Prostate gland (tissue), 2 donors: ENCODE data around the gene CEBPZOS. TPM values are rescaled to one million over a fixed set of nuclear protein-coding genes. Genes with fewer than 3 reads are reported as not detected.
"Not testable (repeated sequence)": the region's sequence is repeated elsewhere in the genome, so short reads cannot be mapped to it uniquely, and the experiment has no call there.

Source experiments
- DNase-seq: peaks from one replicate; pipeline ENCODE4 v3.0.0-alpha.2; 2019; ENCODE audit warnings: low spot score
- H3K27ac ChIP-seq, 2 donors: fragments of 200-600 bp; sonication (generic); 2 replicates each; pipeline ENCODE4 v1.5.1; 2017 to 2019
- H3K27me3 ChIP-seq: fragments of 200-600 bp; sonication (generic); replicated peaks from 2 replicates; pipeline ENCODE4 v1.5.1; 2019; ENCODE audit not compliant: insufficient read depth
- H3K36me3 ChIP-seq, 2 donors: fragments of 200-600 bp; sonication (generic); 1 replicate in 1 of 2; 2 replicates in 1 of 2; pipeline versions ENCODE4 v1.5.1 to v1.8.1; 2017 to 2019
- H3K4me1 ChIP-seq: fragments of 200-600 bp; sonication (generic); replicated peaks from 2 replicates; pipeline ENCODE4 v1.5.1; 2019
- H3K4me3 ChIP-seq, 2 donors: fragments of 200-600 bp; sonication (generic); 2 replicates each; pipeline ENCODE4 v1.5.1; 2017 to 2019
- H3K9me3 ChIP-seq: fragments of 200-600 bp; sonication (generic); 2 replicates; pipeline ENCODE4 v1.5.1; 2017
- POLR2A ChIP-seq: fragments of 450-650 bp; IDR thresholded peaks from one replicate; pipeline ENCODE4 v1.6.1; 2016; ENCODE audit warnings: antibody characterized with exemption, mild to moderate bottlenecking
- POLR2AphosphoS5 ChIP-seq: sonication (generic); formaldehyde crosslinking; IDR thresholded peaks from one replicate; pipeline ENCODE4 v1.6.1; 2017; ENCODE audit warnings: antibody characterized with exemption
- WGBS: methylation state at CpG from one replicate; pipeline ENCODE4 v1.1.5; 2018; 5-methylcytosine and 5-hydroxymethylcytosine counted together
- intact Hi-C: fragments of 100-400 bp; cut with DNase I; formaldehyde crosslinking; loops from one replicate; pipeline ENCODE4 v1.14.2; 2022
- total RNA-seq, 2 donors: library from RNA; depleted of rRNA; stranded (reverse); fragments of >200 nt; gene quantifications; one replicate each; pipeline ENCODE4 v1.1.0, GENCODE V29; 2016
- TF ChIP-seq, protein P1 (sequence below), 4 experiments: fragments of 200-600 bp in 2 of 4; fragments of 450-650 bp in 2 of 4; sonication (generic) in 2 of 4; IDR thresholded peaks; 1 replicate in 3 of 4; 2 replicates in 1 of 4; pipeline ENCODE4 v1.5.1; 2016 to 2019; ENCODE audit warnings: antibody characterized with exemption in 4 of 4, mild to moderate bottlenecking in 2 of 4, moderate library complexity in 2 of 4

CEBPZOS gene
- total RNA-seq, 2 donors from 2014 or later, result 24.3 to 45.2 TPM

DNA sequence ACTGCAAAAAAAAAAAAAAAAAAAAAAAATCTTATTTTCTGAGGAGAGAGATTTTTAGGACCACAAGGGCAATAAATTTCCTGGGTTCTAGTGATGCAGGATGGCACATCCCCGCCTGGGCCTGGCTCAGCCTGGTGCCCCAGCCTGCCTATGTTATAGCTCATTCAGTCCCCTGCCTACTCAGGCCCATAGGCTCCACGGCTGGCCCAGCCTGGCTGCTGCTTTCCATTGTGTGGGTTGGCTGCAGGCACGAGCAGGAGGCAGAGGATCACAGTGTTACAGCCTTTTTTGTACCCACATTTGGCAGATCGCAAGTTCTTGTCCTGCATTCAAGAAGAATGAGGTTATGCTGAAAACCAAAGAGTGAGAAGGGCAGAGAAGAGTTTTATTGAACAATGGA, 5.0 kb upstream of the CEBPZOS start:
- DNase-seq, result no peak
- Histone ChIP-seq H3K4me3 (no peak overlapping the region), H3K27ac (no peak overlapping the region), H3K9me3 (no peaks in the 10 kb centered on the region), H3K4me1 (no peaks in the 10 kb centered on the region), H3K36me3 (no peaks in the 10 kb centered on the region), H3K27me3 (no peaks in the 10 kb centered on the region)
- WGBS, result 68% methylated on average over 4 of the region's 4 CpGs
- intact Hi-C loops, result no loop called here
- TF ChIP-seq POLR2A (no peak), POLR2AphosphoS5 (no peak)
- TF ChIP-seq, protein P1, sequence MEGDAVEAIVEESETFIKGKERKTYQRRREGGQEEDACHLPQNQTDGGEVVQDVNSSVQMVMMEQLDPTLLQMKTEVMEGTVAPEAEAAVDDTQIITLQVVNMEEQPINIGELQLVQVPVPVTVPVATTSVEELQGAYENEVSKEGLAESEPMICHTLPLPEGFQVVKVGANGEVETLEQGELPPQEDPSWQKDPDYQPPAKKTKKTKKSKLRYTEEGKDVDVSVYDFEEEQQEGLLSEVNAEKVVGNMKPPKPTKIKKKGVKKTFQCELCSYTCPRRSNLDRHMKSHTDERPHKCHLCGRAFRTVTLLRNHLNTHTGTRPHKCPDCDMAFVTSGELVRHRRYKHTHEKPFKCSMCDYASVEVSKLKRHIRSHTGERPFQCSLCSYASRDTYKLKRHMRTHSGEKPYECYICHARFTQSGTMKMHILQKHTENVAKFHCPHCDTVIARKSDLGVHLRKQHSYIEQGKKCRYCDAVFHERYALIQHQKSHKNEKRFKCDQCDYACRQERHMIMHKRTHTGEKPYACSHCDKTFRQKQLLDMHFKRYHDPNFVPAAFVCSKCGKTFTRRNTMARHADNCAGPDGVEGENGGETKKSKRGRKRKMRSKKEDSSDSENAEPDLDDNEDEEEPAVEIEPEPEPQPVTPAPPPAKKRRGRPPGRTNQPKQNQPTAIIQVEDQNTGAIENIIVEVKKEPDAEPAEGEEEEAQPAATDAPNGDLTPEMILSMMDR (IDR thresholded peaks at IDR 0.05), result no peak

DNA sequence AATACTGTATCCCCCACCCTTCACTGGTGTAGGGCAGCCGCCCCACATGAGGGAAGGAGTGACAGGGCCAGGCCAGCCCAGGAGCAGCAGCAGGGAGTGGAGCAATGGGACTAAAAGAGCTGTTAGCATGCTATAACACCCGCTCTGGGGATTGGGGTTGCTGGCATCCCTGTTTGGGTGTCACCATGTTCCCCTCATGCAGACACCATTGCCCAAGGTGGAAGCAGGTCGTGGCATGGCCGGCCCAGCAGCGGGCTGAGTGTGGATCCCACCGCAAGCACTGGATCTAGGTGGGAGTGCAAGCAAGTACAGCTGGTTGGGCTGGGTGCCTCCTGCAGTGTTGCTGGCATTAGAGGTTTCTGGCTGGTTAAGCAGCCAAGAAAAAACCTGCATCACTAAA, 4.5 kb upstream of the CEBPZOS start:
- intact Hi-C loops, result no loop called here
- no peak for DNase-seq
- Histone ChIP-seq H3K36me3 (no peaks in the 10 kb centered on the region), H3K27ac (no peak overlapping the region), H3K27me3 (no peaks in the 10 kb centered on the region), H3K4me1 (no peaks in the 10 kb centered on the region), H3K9me3 (no peaks in the 10 kb centered on the region), H3K4me3 (no peak overlapping the region)
- TF ChIP-seq, protein P1 (IDR thresholded peaks at IDR 0.05), result no peak
- TF ChIP-seq POLR2AphosphoS5 (no peak), POLR2A (no peak)
- 84% methylated on average over 6 of the region's 6 CpGs for WGBS

DNA sequence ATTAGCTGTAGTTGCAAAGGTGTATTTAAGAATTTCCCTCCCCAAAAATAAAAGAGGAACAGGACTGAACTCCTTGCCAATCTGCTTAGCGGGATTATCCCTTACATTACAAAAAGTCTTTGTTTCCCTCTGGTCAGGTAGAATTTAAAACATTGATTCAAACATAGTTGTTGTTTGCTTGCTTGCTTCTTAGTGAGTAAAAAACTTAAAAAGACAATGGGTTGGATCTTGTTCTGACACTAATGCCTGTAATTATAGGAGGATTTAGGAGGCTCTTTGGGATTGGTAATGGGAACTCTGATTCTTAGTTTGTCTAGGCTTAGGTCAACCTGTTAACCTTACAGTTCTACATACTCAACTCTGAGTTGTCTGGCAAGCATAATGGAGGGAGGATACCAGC, 3.7 kb upstream of the CEBPZOS start:
- no peak overlapping the region for H3K4me3 ChIP-seq
- no peak for DNase-seq
- no peaks in the 10 kb centered on the region for H3K36me3 ChIP-seq
- no peaks in the 10 kb centered on the region for H3K27me3 ChIP-seq
- H3K27ac ChIP-seq, result no peak overlapping the region
- TF ChIP-seq POLR2A (no peak), POLR2AphosphoS5 (no peak)
- TF ChIP-seq, protein P1 (IDR thresholded peaks at IDR 0.05), result no peak
- 72% methylated on average over 1 of the region's 1 CpG for WGBS
- no peaks in the 10 kb centered on the region for H3K4me1 ChIP-seq
- no peaks in the 10 kb centered on the region for H3K9me3 ChIP-seq
- intact Hi-C loops, result no loop called here

DNA sequence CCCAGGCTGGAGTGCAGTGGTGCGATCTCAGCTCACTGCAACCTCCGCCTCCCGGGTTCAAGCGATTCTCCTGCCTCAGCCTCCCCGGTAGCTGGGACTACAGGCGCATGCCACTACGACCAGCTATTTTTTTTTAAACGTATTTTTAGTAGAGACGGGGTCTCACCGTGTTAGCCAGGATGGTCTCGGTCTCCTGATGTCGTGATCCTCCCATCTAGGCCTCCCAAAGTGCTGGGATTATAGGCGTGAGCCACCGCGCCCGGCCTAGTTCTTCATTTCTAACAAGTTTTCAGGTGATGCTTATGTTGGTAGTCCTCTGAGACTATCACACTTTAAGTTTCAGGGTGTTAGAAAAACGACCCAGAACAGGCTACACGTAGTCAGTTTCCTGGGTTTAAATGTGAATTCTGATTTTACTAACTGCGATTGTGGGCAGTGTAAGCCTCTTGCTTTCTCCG, 405 bp upstream of the CEBPZOS start:
- H3K36me3 ChIP-seq, DNase-seq, H3K27me3 ChIP-seq, intact Hi-C loops, H3K9me3 ChIP-seq, H3K4me1 ChIP-seq: not testable (repeated sequence)
- Histone ChIP-seq H3K27ac (peak overlapping the region; percentile 78 to 85), H3K4me3 (peak overlapping the region; percentile 63 to 67)
- WGBS, result 85% methylated on average over 20 of the region's 20 CpGs

DNA sequence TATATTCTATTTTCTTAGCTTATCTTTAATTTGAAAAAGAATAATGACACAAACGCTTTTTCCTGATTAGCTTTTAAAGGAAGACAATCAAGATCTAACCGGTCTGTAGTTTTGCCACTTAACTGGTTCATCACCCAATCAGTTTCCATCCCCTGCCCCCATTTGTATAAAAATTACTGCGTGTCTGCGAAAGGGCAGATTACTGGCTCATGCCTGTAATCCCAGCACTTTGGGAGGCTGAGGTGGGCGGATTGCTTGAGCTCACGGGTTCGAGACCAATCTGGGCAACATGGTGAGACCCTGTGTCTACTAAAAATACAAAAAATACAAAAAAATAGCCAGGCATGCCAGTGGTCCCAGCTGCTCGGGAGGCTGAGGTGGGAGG, 2.4 kb downstream of the CEBPZOS start:
- intact Hi-C loops, result no loop called here
- WGBS, result 89% methylated on average over 8 of the region's 8 CpGs
- H3K27ac ChIP-seq, result no peak overlapping the region
- peaks cover 0 to 9% of the 10 kb centered on the region in 2 donors for H3K36me3 ChIP-seq
- no peak for DNase-seq
- no peak for TF ChIP-seq POLR2AphosphoS5
- no peak for TF ChIP-seq POLR2A
- TF ChIP-seq, protein P1 (IDR thresholded peaks at IDR 0.05), result no peak
- no peaks in the 10 kb centered on the region for H3K4me1 ChIP-seq
- no peaks in the 10 kb centered on the region for H3K9me3 ChIP-seq
- H3K4me3 ChIP-seq, result no peak overlapping the region
- H3K27me3 ChIP-seq, result no peaks in the 10 kb centered on the region
